Measurements from ENCODE around the gene PARD6A.

- no peak for TF ChIP-seq REST (IDR thresholded peaks at IDR 0.05; ENCODE audit: insufficient replicate concordance, low read depth)
- TF ChIP-seq, protein P1, sequence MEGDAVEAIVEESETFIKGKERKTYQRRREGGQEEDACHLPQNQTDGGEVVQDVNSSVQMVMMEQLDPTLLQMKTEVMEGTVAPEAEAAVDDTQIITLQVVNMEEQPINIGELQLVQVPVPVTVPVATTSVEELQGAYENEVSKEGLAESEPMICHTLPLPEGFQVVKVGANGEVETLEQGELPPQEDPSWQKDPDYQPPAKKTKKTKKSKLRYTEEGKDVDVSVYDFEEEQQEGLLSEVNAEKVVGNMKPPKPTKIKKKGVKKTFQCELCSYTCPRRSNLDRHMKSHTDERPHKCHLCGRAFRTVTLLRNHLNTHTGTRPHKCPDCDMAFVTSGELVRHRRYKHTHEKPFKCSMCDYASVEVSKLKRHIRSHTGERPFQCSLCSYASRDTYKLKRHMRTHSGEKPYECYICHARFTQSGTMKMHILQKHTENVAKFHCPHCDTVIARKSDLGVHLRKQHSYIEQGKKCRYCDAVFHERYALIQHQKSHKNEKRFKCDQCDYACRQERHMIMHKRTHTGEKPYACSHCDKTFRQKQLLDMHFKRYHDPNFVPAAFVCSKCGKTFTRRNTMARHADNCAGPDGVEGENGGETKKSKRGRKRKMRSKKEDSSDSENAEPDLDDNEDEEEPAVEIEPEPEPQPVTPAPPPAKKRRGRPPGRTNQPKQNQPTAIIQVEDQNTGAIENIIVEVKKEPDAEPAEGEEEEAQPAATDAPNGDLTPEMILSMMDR (IDR thresholded peaks at IDR 0.05; ENCODE audit: insufficient read depth, low read length): no peak
These were observed 6.0 kb downstream of the PARD6A start, which contains the start of the genes C16orf86 and ENKD1 for GRCh38 chr16:67666559-67667452.

All from HL-60 (cell line).